CD4-positive, alpha-beta T cell (primary cell): ENCODE results near the gene XYLT2. TPM values are rescaled to one million over a fixed set of nuclear protein-coding genes. Genes with fewer than 3 reads are reported as not detected.

Source experiments
- ATAC-seq: fragments of 200-7000 bp; cut with Tn5 transposase; one replicate; pipeline ENCODE4 v1.10.0; 2022; ENCODE audit warnings: mild to moderate bottlenecking; ENCODE audit not compliant: poor library complexity
- CTCF ChIA-PET: fragments of 350-600 bp; sonication (Branson Sonifier 250); formaldehyde crosslinking; loops from one replicate; lab custom pipeline; 2021; ENCODE audit warnings: antibody characterized with exemption, inconsistent platforms; lab: Charles Lee
- POLR2A ChIA-PET: fragments of 350-600 bp; sonication (Branson Sonifier 250); formaldehyde crosslinking; loops from one replicate; lab custom pipeline; 2021; ENCODE audit warnings: antibody characterized with exemption, inconsistent platforms; lab: Charles Lee
- DNase-seq, 14 experiments: peaks; one replicate each; pipeline ENCODE4 v3.0.0-alpha.2; 2013 to 2020; ENCODE audit warnings: mixed read lengths in 2 of 14
- H3K27ac ChIP-seq, 2 donors: one replicate each; pipeline versions ENCODE4 v1.5.1 to v1.7.0; 2013; ENCODE audit warnings: low read length in 2 of 2, low read depth in 1 of 2, mild to moderate bottlenecking in 1 of 2
- H3K27me3 ChIP-seq, 2 experiments: 1 replicate in 1 of 2; 2 replicates in 1 of 2; pipeline versions ENCODE4 v1.6.1 to v1.7.0; 2013; ENCODE audit warnings: low read length in 2 of 2, control low read depth in 1 of 2, mild to moderate bottlenecking in 1 of 2, moderate library complexity in 1 of 2; ENCODE audit not compliant: insufficient read depth in 2 of 2, control insufficient read depth in 1 of 2
- H3K36me3 ChIP-seq: one replicate; pipeline ENCODE4 v1.6.1; 2013; ENCODE audit warnings: low read length, control low read depth; ENCODE audit not compliant: insufficient read depth
- H3K4me1 ChIP-seq: one replicate; pipeline ENCODE4 v1.6.1; 2013; ENCODE audit warnings: low read length, control low read depth; ENCODE audit not compliant: insufficient read depth
- H3K4me3 ChIP-seq: one replicate; pipeline ENCODE4 v1.5.1; 2013; ENCODE audit warnings: mild to moderate bottlenecking, low read length, moderate library complexity
- H3K9me3 ChIP-seq, 2 experiments: 1 replicate in 1 of 2; 2 replicates in 1 of 2; pipeline versions ENCODE4 v1.6.1 to v1.7.0; 2013; ENCODE audit warnings: low read length in 2 of 2, mild to moderate bottlenecking in 2 of 2, control low read depth in 1 of 2, moderate library complexity in 1 of 2; ENCODE audit not compliant: control insufficient read depth in 1 of 2, insufficient read depth in 1 of 2
- H3K27ac Mint-ChIP-seq: one replicate; pipeline ENCODE4 v1.8.0; 2020; ENCODE audit warnings: mixed read lengths
- H3K27me3 Mint-ChIP-seq: one replicate; pipeline ENCODE4 v1.8.0; 2021; ENCODE audit warnings: mixed read lengths
- H3K36me3 Mint-ChIP-seq: one replicate; pipeline ENCODE4 v1.8.0; 2021; ENCODE audit warnings: low read depth, mixed read lengths
- H3K4me1 Mint-ChIP-seq: one replicate; pipeline ENCODE4 v1.8.0; 2021; ENCODE audit warnings: low read depth, mixed read lengths
- H3K4me3 Mint-ChIP-seq: one replicate; pipeline ENCODE4 v1.8.0; 2020; ENCODE audit warnings: mild to moderate bottlenecking, mixed read lengths
- H3K9me3 Mint-ChIP-seq: one replicate; pipeline ENCODE4 v1.8.0; 2020; ENCODE audit warnings: mixed read lengths
- CTCF ChIP-seq: fragments of 200-600 bp; IDR thresholded peaks from one replicate; pipeline ENCODE4 v1.8.0; 2022; ENCODE audit warnings: antibody characterized with exemption, mild to moderate bottlenecking
- intact Hi-C, 2 experiments: fragments of 100-400 bp; cut with DNase I in 1 of 2; cut with micrococcal nuclease in 1 of 2; formaldehyde crosslinking; loops; one replicate each; pipeline versions ENCODE4 v1.15.1 to v1.9.0; 2023 to 2025; cut with DNase I, micrococcal nuclease
- total RNA-seq, 174 experiments: library from RNA in 2 of 174; stranded (reverse) in 2 of 174; gene quantifications; one replicate each; pipeline ENCODE4 v1.2.3 and lab custom pipeline; 2021 to 2026

The XYLT2 gene
- total RNA-seq, 2 experiments from 2014 or later = 11.0 to 12.2 TPM

- ATAC-seq (no peak), DNase-seq (no peak)
- Histone ChIP-seq H3K9me3 (no peaks in the 10 kb centered on the region), H3K36me3 (peaks cover 58% of the 10 kb centered on the region), H3K4me1 (peaks cover 11% of the 10 kb centered on the region), H3K27ac (no peak overlapping the region), H3K27me3 (no peaks in the 10 kb centered on the region), H3K4me3 (no peak overlapping the region)
- Mint-ChIP-seq H3K9me3 (no peaks in the 10 kb centered on the region), H3K36me3 (peaks cover 52% of the 10 kb centered on the region), H3K27ac (no peak overlapping the region), H3K4me1 (peaks cover 9% of the 10 kb centered on the region), H3K27me3 (no peaks in the 10 kb centered on the region), H3K4me3 (no peak overlapping the region)
- intact Hi-C loops = no loop called here
- ChIA-PET POLR2A (no interaction called here), CTCF (interaction anchor here (0.6 to 1.3 kb wide), 2 partner anchors 120 to 1220 kb away, joined by 3 read pairs; no protein-coding TSS in a partner anchor)
- no peak for TF ChIP-seq CTCF
Measured at GRCh38 chr17:50359005-50359699, 13.2 kb downstream of the XYLT2 start.

GRCh38 chr17:50359998-50360461 is 14.1 kb downstream of the XYLT2 start:
- ChIA-PET POLR2A (no interaction called here), CTCF (interaction anchor here (1.3 kb wide), 1 partner anchor 119 kb away, joined by 3 read pairs; no protein-coding TSS in a partner anchor)
- H3K36me3 ChIP-seq = peaks cover 56% of the 10 kb centered on the region
- Mint-ChIP-seq H3K27ac (no peak overlapping the region), H3K27me3 (no peaks in the 10 kb centered on the region), H3K4me1 (peaks cover 9% of the 10 kb centered on the region), H3K9me3 (no peaks in the 10 kb centered on the region), H3K36me3 (peaks cover 44% of the 10 kb centered on the region), H3K4me3 (no peak overlapping the region)
- no peaks in the 10 kb centered on the region for H3K27me3 ChIP-seq
- ATAC-seq (no peak), DNase-seq (no peak)
- peaks cover 11% of the 10 kb centered on the region for H3K4me1 ChIP-seq
- no peak overlapping the region for H3K4me3 ChIP-seq
- no peak overlapping the region for H3K27ac ChIP-seq
- intact Hi-C loops = loop anchor here in 1 of 2 experiments (5.0 kb wide), 1 partner anchor 37 kb away; the partner anchor contains the start of gene LRRC59
- H3K9me3 ChIP-seq = no peaks in the 10 kb centered on the region
- TF ChIP-seq CTCF = no peak

GRCh38 chr17:50360486-50361115 is 14.7 kb downstream of the XYLT2 start:
- ChIA-PET CTCF (interaction anchor here (1.3 to 2.1 kb wide), 3 partner anchors 14 to 160 kb away, joined by 3 to 12 read pairs (median 4); partner anchors contain the start of gene XYLT2), POLR2A (interaction anchor here (2.9 to 3.1 kb wide), 2 partner anchors 14 to 37 kb away, joined by 21 to 35 read pairs; partner anchors contain the start of genes LRRC59 and XYLT2)
- Histone ChIP-seq H3K4me1 (peaks cover 11% of the 10 kb centered on the region), H3K4me3 (no peak overlapping the region), H3K27ac (no peak overlapping the region), H3K36me3 (peaks cover 52% of the 10 kb centered on the region), H3K27me3 (no peaks in the 10 kb centered on the region), H3K9me3 (no peaks in the 10 kb centered on the region)
- Mint-ChIP-seq H3K4me1 (peaks cover 9% of the 10 kb centered on the region), H3K27me3 (no peaks in the 10 kb centered on the region), H3K4me3 (no peak overlapping the region), H3K36me3 (peaks cover 44% of the 10 kb centered on the region), H3K27ac (no peak overlapping the region), H3K9me3 (no peaks in the 10 kb centered on the region)
- no peak for ATAC-seq
- no peak for TF ChIP-seq CTCF
- no peak for DNase-seq
- intact Hi-C loops = loop anchor here in 1 of 2 experiments (5.0 kb wide), 1 partner anchor 37 kb away; the partner anchor contains the start of gene LRRC59
